ENCODE measurements around the gene ADI1. TPM values are rescaled to one million over a fixed set of nuclear protein-coding genes. Genes with fewer than 3 reads are reported as not detected.
A peak's percentile ranks its signal among the peaks of the same experiment; 100 is the strongest.

ADI1 gene
- total and polyA plus RNA-seq, 2 of the 4 experiments (the other 2 are of a cell fraction), result 43.2 to 46.0 TPM

GRCh38 chr2:3557639-3558204, 38.4 kb upstream of the ADI1 start:
- intact Hi-C loops (cut with micrococcal nuclease), result loop anchor here (1.0 to 2.0 kb wide), 4 partner anchors 18 to 94 kb away; partner anchors contain the start of gene RPS7
- no peak for TF ChIP-seq MXI1 (IDR thresholded peaks at IDR 0.05; ENCODE audit: borderline replicate concordance, low read depth, low read length)
- TF ChIP-seq CHD1 (IDR thresholded peaks at IDR 0.05; ENCODE audit: low read depth, low read length), result 0 out of 2 replicates have a peak, but pooled peaks have one; percentile 85

More at GRCh38 chr2:3557639-3558204, 38.4 kb upstream of the ADI1 start:
- ChIA-PET POLR2A (ENCODE audit: unreplicated experiment) (interaction anchor here (0.8 kb wide), 1 partner anchor 39 kb away, joined by 3 read pairs; no protein-coding TSS in a partner anchor), CTCF (no interaction called here)
- Histone ChIP-seq H4K5ac (ENCODE audit: low read depth, low read length) (peak overlapping the region; percentile 46; the same call in 1 of the 2 replicates), H3K79me1 (ENCODE audit: low read depth in 1 of 2, low read length in 2 of 2) (peaks cover 30 to 50% of the 10 kb centered on the region in 2 experiments), H3K9me3 (ENCODE audit: control insufficient read depth, insufficient read depth, low read length) (no peaks in the 10 kb centered on the region), H3K4me2 (ENCODE audit: low read depth, low read length) (peak overlapping the region; percentile 99), H3K56ac (ENCODE audit: extremely low read depth, insufficient read depth, low read length) (peak overlapping the region; percentile 89), H3K23ac (ENCODE audit: low read depth, low read length) (peak overlapping the region; percentile 54), H2AK9ac (replicated peaks; ENCODE audit: low read depth, low read length, poor library complexity) (peak overlapping the region; percentile 96), H3K18ac (ENCODE audit: low read depth, low read length) (no peak overlapping the region), H2BK20ac (ENCODE audit: low read depth, low read length) (no peak overlapping the region), H3K36me3 (ENCODE audit: control insufficient read depth, insufficient read depth, low read length) (peaks cover 19% of the 10 kb centered on the region), H3K27me3 (ENCODE audit: control insufficient read depth, insufficient read depth, low read length) (no peaks in the 10 kb centered on the region), H4K91ac (ENCODE audit: insufficient read depth, low read depth, low read length) (peak overlapping the region; percentile 36), H3K9me1 (ENCODE audit: insufficient read depth, low read length) (peaks cover 8% of the 10 kb centered on the region; the same call in 1 of the 2 replicates), H2AK5ac (ENCODE audit: low read depth, low read length) (peak overlapping the region; percentile 46), H2BK120ac (ENCODE audit: low read depth, low read length) (no peak overlapping the region), H3K14ac (replicated peaks; ENCODE audit: low read depth, low read length) (peak overlapping the region; percentile 92), H4K20me1 (ENCODE audit: insufficient read depth, low read length) (no peaks in the 10 kb centered on the region), H2AFZ (replicated peaks; ENCODE audit: low read length, poor library complexity) (peak overlapping the region; percentile 97), H3K4me1 (ENCODE audit: control insufficient read depth, insufficient read depth, low read length) (peaks cover 3% of the 10 kb centered on the region; the same call in 1 of the 2 replicates), H2BK5ac (ENCODE audit: low read depth, low read length, poor library complexity, severe bottlenecking) (peak overlapping the region; percentile 61), H4K8ac (ENCODE audit: low read depth in 2 of 2, low read length in 2 of 2) (peak overlapping the region; percentile 61 to 88), H3K4me3 (ENCODE audit: insufficient read depth, low read depth, low read length) (peak overlapping the region; percentile 68), H3K4ac (ENCODE audit: low read depth, low read length) (peak overlapping the region; percentile 84), H2BK15ac (ENCODE audit: low read depth, low read length) (no peak overlapping the region), H3K9ac (ENCODE audit: low read depth, low read length) (peak overlapping the region; percentile 74), H3K27ac (ENCODE audit: insufficient read depth, low read length) (peak overlapping the region; percentile 76)
- TSS peak; percentile 70 for BruUV-seq (replicated peaks)
- WGBS, 2 experiments (ENCODE audit: extremely low coverage in 2 of 2, insufficient read length in 1 of 2), result 0% methylated on average over 21 of the region's 40 CpGs; no CpG with 5 or more reads in 1 of the 2 experiments
- DNase-seq (no peak), ATAC-seq (ENCODE audit: low read depth) (peak; percentile 40)
- in situ Hi-C loops (cut with MboI; ENCODE audit: low sequenced_read_pairs), result no loop called here
- dilution Hi-C loops (cut with HindIII; ENCODE audit: low sequenced_read_pairs, unreplicated experiment), result no loop called here

All from IMR-90 (cell line).